ELR (cell line): ENCODE measurements around the gene DNAJA3.
A peak's percentile ranks its signal among the peaks of the same experiment; 100 is the strongest.

Source experiments
- DNase-seq: peaks from one replicate; pipeline ENCODE4 v3.0.0-alpha.2; 2015; ENCODE audit warnings: low read depth

The DNAJA3 gene

DNA sequence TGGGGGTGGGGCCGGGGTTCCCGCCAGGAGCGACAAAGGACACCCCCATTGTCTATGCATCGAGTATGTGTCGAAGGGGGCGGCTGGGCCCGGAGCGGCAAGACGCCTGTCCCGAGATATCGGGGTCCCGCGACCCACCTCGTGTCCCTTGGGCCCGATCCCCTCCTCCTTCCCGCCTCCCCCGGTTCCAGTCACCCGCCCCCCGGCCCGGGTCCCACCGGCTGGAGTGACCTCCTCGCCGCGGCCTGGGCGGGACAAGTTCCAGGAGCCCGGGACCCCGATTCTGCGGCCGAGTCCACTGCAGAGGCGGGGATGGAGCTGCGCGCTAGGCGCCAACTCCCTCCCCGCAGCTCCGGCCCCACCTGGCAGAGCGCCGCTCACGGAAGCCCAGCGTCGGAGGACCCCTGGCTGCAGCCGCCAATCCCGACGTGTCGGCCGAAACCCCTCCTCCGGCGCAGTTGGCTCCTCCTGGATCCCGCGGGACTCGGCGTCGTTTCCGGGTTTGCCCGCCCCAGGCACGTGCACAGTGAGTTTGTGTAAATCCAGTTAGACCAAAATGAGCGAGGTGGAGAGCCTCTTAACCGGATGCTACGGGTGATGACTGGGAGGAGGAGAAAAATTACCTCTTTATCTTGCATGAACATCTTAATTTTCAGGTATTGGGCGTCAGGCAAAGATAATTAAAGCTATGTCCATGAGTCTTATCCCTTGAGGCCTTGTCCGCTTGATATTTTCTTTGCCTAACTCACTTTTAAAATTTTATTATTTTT, 48.7 kb downstream of the DNAJA3 start, which contains the start of gene NMRAL1:
Gene NMRAL1 (minus strand): TSS at position 434 of the 770 bp plus-strand sequence. CDS start 493 bp downstream, outside the sequence.
- DNase-seq = peak; percentile 89

DNA sequence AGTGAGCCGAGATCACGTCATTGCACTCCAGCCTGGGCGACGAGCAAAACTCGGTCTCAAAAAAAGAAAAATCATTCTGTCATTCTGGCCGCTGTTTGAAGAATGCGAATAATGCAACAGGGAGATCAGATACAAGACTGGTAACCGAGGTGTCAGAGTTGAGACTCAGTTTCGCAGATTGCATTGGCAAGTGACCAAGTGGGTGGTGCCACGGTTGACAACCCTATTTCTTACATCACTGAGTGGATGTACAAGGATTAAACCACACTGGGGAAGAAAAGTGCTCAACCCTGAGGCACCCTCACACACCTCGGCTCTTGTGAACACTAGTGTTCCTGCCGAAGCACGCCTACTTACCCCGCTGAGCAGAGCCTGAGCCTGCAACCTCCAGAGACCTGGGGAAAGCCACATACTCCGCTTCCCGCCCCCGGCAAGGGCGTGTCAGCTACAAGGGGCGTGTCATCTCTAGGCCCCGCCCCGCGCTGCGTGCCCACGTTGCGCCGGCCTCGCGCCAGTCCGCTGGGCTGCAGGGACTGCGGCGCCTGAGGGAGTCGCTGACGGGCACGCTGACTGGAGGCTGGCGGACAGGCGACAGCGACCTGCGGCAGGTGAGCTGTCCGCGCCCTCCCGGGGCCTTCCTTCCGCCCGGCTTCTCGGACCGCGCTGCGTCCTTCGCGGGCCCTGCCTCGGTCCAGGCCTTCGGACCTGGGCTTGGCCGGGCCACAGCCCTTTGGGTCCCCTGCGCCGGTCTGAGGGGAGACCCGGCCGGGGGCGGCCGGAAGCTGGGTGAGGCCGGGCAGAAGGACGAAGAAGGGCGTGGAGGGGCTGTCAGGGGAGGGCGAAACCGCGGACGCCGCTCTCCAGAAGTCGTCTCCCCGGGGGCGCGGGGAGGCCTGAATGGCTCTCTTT, 50.5 kb downstream of the DNAJA3 start, which contains the start of gene HMOX2:
Gene HMOX2 (plus strand): TSS at position 519 of the 909 bp plus-strand sequence. CDS start 29,127 bp downstream, outside the sequence.
- DNase-seq = peak; percentile 90

DNA sequence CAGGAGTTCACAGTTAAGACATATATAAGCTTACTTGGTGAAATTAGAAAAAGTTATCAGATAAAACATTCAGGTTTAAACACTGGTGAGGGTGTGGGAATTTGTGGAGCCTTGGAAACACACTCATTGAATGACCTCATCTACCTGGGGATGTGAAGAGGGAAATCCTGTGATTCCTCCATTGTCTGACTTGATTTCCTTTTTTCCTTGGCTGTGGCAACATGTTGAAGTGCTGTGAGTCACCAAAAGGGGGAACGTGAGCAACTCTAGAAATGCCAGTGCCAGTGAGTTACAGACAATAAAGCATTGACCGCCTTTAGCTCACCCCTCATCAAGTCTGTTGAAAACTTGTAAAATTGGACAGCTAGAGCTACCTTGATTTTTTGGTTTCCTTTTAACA, 52.3 kb downstream of the DNAJA3 start:
- DNase-seq = peak; percentile 67

- no peak for DNase-seq
These were observed 55.9 kb downstream of the DNAJA3 start for GRCh38 chr16:4481526-4481925.

- DNase-seq = no peak
These were observed 56.3 kb downstream of the DNAJA3 start for GRCh38 chr16:4481963-4482362.

- no peak for DNase-seq
These were observed 60.6 kb downstream of the DNAJA3 start for GRCh38 chr16:4486126-4486893.

DNA sequence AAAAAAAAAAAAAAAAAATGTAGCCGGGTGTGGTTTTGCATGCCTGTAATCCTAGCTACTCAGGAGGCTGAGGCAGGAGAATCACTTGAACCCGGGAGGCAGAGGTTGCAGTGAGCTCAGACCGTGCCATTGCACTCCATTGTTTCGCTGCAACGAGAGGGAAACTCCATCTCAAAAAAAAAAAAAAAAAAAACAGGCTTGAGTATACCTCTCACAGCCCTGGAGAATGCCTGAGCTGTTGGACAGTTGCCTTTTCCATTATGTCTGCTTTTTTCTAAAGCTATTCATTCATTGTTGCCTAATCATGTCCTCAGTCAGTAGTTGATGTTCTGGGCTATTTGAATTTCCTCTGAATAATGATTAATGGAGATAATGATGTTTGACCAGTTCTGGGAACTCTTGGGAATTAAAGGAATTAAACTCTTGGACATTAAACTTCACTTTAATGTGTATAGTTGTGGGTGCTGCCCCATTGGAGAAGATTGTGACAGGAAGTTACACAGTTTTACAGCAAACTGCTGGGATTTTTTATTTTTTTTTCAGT, 62.4 kb downstream of the DNAJA3 start:
- DNase-seq = peak; percentile 40

- DNase-seq = peak; percentile 27
These were observed 62.9 kb downstream of the DNAJA3 start for GRCh38 chr16:4488499-4488967.

- peak; percentile 82 for DNase-seq
These were observed 63.4 kb downstream of the DNAJA3 start for GRCh38 chr16:4489030-4489429.

GRCh38 chr16:4491898-4492297, 66.2 kb downstream of the DNAJA3 start:
- DNase-seq = no peak

DNA sequence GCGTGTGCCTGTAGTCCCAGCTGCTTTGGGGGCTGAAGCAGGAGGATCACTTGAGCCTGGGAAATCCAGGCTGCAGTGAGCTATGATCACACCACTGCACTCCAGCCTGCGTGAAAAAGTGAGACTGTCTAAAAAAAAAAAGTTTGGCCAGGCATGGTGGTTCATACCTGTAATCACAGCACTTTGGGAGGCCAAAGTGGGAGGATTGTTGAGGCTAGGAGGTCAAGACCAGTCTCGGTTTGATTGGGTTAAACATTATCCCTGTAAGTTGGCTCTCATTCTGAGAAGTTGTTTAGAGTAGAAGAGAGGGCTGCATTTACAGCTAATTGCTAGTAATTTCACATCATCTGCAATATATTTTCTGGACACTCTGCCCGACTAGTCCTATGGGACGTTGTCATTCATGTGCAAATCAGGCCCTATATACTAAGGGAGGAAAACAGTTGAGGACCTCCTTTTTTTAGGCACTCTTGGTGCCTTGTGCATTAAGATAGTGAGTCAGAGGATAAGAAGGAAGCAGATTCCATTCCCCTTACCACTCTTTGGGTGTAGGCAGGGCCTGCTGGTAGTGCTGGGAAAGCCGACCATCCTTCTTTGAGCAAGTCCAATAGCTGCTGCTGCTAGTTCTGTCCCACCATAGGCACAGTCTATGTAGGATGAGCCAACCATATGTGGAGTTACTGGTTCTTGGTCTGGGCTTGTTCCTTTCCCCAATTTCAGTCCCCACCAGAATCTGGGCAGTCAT, 69.2 kb downstream of the DNAJA3 start:
- peak; percentile 91 for DNase-seq

DNA sequence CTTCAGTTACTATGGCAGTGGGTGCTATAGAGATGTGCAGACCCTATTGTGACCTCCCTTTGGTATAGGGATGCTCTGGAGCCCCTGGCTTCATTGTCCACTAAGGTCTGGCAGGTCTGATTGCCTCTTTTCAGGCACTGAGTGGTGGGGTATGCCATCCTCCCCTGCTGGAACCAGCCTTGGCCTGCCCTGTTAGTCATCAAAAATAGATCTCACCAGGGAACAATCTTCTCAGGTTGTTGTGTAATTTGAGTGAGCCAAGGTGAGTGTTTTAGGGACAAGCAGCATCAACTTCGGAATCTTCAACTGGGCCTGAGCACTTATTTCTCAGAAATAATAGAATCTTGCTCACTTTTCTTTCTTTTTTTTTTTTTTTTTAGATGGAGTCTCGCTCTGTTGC, 70.1 kb downstream of the DNAJA3 start:
- peak; percentile 24 for DNase-seq

GRCh38 chr16:4496305-4496704, 70.6 kb downstream of the DNAJA3 start:
- peak; percentile 90 for DNase-seq

GRCh38 chr16:4498546-4499195, 73.0 kb downstream of the DNAJA3 start:
- DNase-seq = no peak

DNA sequence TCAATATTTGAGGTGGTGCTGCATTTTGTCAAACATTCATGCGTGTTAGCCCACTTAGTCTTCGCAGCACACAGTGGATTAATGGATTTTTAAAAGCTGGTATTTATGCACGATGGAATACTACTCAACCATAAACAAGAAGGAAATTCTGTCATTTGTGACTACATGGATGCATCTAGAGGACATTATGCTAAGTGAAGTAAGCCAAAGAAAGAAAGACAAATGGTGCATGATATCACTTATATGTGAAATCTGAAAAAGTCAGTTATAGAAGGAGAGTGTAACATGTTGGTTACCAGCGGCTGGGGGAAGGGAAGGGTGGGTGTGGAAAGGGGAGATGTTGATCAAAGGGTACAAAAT, 73.5 kb downstream of the DNAJA3 start:
- DNase-seq = no peak

DNA sequence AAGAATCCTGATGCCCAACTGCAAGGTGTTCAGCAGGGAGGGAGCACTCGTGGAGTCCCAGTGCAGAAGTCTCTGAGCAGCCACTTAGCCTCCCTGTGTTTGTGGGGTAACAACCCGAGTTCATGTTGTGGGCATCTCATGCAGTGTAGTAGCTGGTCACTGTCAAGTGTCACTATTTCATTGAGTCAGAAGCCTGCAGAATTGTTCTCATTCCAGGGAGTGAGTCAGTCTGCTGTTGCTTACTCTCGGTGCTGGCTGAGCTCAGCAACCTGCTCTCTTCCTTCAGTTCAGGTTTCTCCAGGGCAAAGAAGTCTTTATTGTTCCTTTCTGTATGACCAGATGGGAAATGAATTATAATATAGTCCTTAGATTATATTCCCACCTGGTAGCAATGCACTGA, 74.6 kb downstream of the DNAJA3 start:
- DNase-seq = peak; percentile 89

- peak; percentile 45 for DNase-seq
These were observed 75.4 kb downstream of the DNAJA3 start for GRCh38 chr16:4501071-4501478.

- peak; percentile 36 for DNase-seq
These were observed 79.9 kb downstream of the DNAJA3 start for GRCh38 chr16:4505356-4506147.
